HepG2 (cell line): ENCODE measurements around the gene ERMP1. TPM values are rescaled to one million over a fixed set of nuclear protein-coding genes. Genes with fewer than 3 reads are reported as not detected.

Experiments used
- BCL6 ChIP-seq: IDR thresholded peaks from 2 replicates; pipeline ENCODE4 v1.6.1; 2016; ENCODE audit warnings: missing genetic modification reagents, missing compliant biosample characterization
- CBX5 ChIP-seq: sonication (generic); formaldehyde crosslinking; IDR thresholded peaks from 2 replicates; pipeline ENCODE4 v1.4.0; 2020; ENCODE audit warnings: missing genetic modification reagents, borderline replicate concordance
- CENPBD1 ChIP-seq: sonication (generic); formaldehyde crosslinking; IDR thresholded peaks from 2 replicates; pipeline ENCODE4 v1.8.0; 2022; ENCODE audit warnings: missing genetic modification reagents, low read depth, mild to moderate bottlenecking, borderline replicate concordance
- ELK4 ChIP-seq: sonication (generic); formaldehyde crosslinking; IDR thresholded peaks from 2 replicates; pipeline ENCODE4 v1.9.0; 2021; ENCODE audit warnings: missing genetic modification reagents, borderline replicate concordance
- ETV5 ChIP-seq: IDR thresholded peaks from 2 replicates; pipeline ENCODE4 v1.6.1; 2018; ENCODE audit warnings: missing biosample characterization, missing genetic modification reagents, inconsistent platforms, borderline replicate concordance
- HNF1A ChIP-seq, 2 experiments: sonication (generic) in 1 of 2; formaldehyde crosslinking in 1 of 2; IDR thresholded peaks; 2 replicates each; pipeline versions ENCODE4 v1.4.0 to v1.6.1; 2016 to 2020; ENCODE audit warnings: borderline replicate concordance in 1 of 2, low read depth in 1 of 2, mild to moderate bottlenecking in 1 of 2, missing genetic modification reagents in 1 of 2
- KLF11 ChIP-seq: IDR thresholded peaks from 2 replicates; pipeline ENCODE4 v1.6.1; 2016; ENCODE audit warnings: missing compliant biosample characterization
- MAX ChIP-seq: IDR thresholded peaks from 2 replicates; pipeline ENCODE4 v1.6.1; 2012; ENCODE audit warnings: inconsistent platforms
- POLR2AphosphoS5 ChIP-seq: IDR thresholded peaks from 2 replicates; pipeline ENCODE4 v1.6.1; 2012; ENCODE audit warnings: low read depth, low read length
- RBM22 ChIP-seq: fragments of 200-400 bp; formaldehyde crosslinking; optimal IDR thresholded peaks from 2 replicates; pipeline ENCODE3; 2017; ENCODE audit warnings: mild to moderate bottlenecking, low read length, moderate library complexity
- SRSF9 ChIP-seq: fragments of 200-400 bp; formaldehyde crosslinking; IDR thresholded peaks from 2 replicates; pipeline ENCODE4 v1.6.1; 2018; ENCODE audit warnings: borderline replicate concordance, mild to moderate bottlenecking, low read depth, low read length; ENCODE audit not compliant: insufficient read depth, poor library complexity, severe bottlenecking
- TFDP2 ChIP-seq: sonication (generic); formaldehyde crosslinking; IDR thresholded peaks from 2 replicates; pipeline ENCODE4 v1.4.0; 2020; ENCODE audit warnings: missing genetic modification reagents
- ZBTB44 ChIP-seq: sonication (generic); formaldehyde crosslinking; IDR thresholded peaks from 2 replicates; pipeline ENCODE4 v1.4.0; 2020; ENCODE audit warnings: missing genetic modification reagents
- ZNF597 ChIP-seq: sonication (generic); formaldehyde crosslinking; IDR thresholded peaks from 2 replicates; pipeline ENCODE4 v1.5.0; 2020; ENCODE audit warnings: missing genetic modification reagents
- ZNF644 ChIP-seq: IDR thresholded peaks from 2 replicates; pipeline ENCODE4 v1.6.1; 2016; ENCODE audit warnings: low read depth
- polyA plus RNA-seq, 8 experiments: library from polyadenylated mRNA; depleted of rRNA in 3 of 8; stranded (reverse) in 7 of 8; unstranded in 1 of 8; fragments of >200 nt; fragmentation: Illumina TruSeq in 4 of 8; extraction: Trizol in 4 of 8; gene quantifications; 2 replicates each; pipeline versions ENCODE4 v1.2.1 to v1.2.3, GENCODE V29; 2011 to 2016; ENCODE audit warnings: low read depth in 4 of 8, missing spikeins in 1 of 8, mixed read lengths in 1 of 8; ENCODE audit not compliant: insufficient read depth in 1 of 8
- total RNA-seq, 5 experiments: library from RNA; depleted of rRNA; stranded (reverse); fragments of >200 nt; fragmentation: Illumina TruSeq; extraction: Trizol; gene quantifications; 2 replicates each; pipeline ENCODE4 v1.2.3, GENCODE V29; 2016; ENCODE audit warnings: low read depth in 1 of 5

Gene ERMP1
- total and polyA plus RNA-seq, 2 of the 13 experiments (the other 11 are each of a cell fraction or from before 2014, with no cell fraction given), result 40.9 to 65.4 TPM

- no peak for TF ChIP-seq KLF11 (CRISPR knock-in tag)
- no peak for TF ChIP-seq ZBTB44 (CRISPR knock-in tag)
- peak; percentile 59 for TF ChIP-seq MAX
- TF ChIP-seq ZNF644, result peak; percentile 38; the same call in 1 of the 2 replicates
- 0 out of 2 replicates have a peak, but pooled peaks have one; percentile 21 for TF ChIP-seq BCL6 (CRISPR knock-in tag)
- TF ChIP-seq ELK4 (CRISPR knock-in tag), result no peak
- TF ChIP-seq CENPBD1, result no peak
- TF ChIP-seq ETV5 (CRISPR knock-in tag), result 0 out of 2 replicates have a peak, but pooled peaks have one; percentile 26
- no peak for TF ChIP-seq ZNF597 (CRISPR knock-in tag)
- 0 out of 2 replicates have a peak, but pooled peaks have one; percentile 30 for TF ChIP-seq CBX5 (CRISPR knock-in tag)
- TF ChIP-seq POLR2AphosphoS5, result no peak
- peak; percentile 38; the same call in 1 of the 2 replicates for TF ChIP-seq TFDP2 (CRISPR knock-in tag)
- no peak for TF ChIP-seq HNF1A (IDR thresholded peaks at IDR 0.05; ENCODE audit: low read depth)
- TF ChIP-seq HNF1A (CRISPR knock-in tag; IDR thresholded peaks at IDR 0.05; ENCODE audit: borderline replicate concordance), result 0 out of 2 replicates have a peak, but pooled peaks have one; percentile 22
- no peak for TF ChIP-seq SRSF9
- TF ChIP-seq RBM22, result no peak
These were observed 36.5 kb upstream of the ERMP1 start (continued) for GRCh38 chr9:5869315-5870019.
